Melanocyte of skin (primary cell): ENCODE data around the gene FBXO24. TPM values are rescaled to one million over a fixed set of nuclear protein-coding genes. Genes with fewer than 3 reads are reported as not detected.

ENCODE experiments used
- small RNA-seq, 2 donors: library from RNA; depleted of rRNA; stranded (forward); fragments of <200 nt; gene quantifications; one replicate each; pipeline ENCODE3, GENCODE V24; 2012
- total RNA-seq, 2 donors: library from RNA; depleted of rRNA; stranded (reverse); fragments of >200 nt; gene quantifications; 2 replicates each; pipeline ENCODE4 v1.2.3, GENCODE V29; 2012

Gene FBXO24, protein sequence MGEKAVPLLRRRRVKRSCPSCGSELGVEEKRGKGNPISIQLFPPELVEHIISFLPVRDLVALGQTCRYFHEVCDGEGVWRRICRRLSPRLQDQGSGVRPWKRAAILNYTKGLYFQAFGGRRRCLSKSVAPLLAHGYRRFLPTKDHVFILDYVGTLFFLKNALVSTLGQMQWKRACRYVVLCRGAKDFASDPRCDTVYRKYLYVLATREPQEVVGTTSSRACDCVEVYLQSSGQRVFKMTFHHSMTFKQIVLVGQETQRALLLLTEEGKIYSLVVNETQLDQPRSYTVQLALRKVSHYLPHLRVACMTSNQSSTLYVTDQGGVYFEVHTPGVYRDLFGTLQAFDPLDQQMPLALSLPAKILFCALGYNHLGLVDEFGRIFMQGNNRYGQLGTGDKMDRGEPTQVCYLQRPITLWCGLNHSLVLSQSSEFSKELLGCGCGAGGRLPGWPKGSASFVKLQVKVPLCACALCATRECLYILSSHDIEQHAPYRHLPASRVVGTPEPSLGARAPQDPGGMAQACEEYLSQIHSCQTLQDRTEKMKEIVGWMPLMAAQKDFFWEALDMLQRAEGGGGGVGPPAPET
- total RNA-seq = under 1 TPM; under 0.01 to 0.69 TPM

DNA sequence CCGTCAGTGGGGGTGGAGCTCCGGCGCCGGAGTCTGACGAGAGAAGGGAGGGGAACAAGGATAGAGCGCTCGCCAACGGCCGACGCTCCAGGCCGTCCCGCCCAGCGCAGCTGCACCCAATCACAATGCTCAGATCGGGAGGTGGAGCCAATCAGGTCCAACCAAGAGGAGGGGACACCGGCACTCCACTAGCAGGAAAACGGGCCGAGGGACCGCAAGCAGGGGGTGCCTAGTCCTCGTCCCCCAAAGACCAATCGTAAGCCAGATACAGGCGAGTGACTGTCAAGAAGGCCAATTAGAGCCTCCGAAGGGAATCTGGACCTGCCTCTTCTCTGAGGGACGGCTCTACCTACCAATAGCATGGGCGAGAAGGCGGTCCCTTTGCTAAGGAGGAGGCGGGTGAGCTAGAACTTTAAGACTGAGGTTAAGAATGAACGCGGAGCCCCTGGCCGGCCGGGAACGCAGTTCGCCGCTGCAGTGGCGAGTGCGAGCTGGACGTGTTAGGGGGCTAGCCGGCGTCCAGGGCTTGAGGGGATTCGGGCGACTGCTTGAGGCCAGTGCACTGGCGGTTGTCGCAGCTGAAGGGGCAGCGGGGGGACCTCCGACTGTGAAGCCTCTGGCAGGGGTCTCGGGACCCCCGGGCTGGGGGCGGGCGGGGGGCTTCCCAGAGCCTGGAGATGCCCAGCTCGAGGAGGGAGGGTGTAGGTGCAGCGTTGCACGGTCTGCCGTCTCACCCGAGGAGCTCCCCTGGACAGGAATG lies at the start of gene FBXO24:
Gene FBXO24 (plus strand): TSS at position 63 of the 760 bp plus-strand sequence. CDS start 298 bp downstream, at position 361.

DNA sequence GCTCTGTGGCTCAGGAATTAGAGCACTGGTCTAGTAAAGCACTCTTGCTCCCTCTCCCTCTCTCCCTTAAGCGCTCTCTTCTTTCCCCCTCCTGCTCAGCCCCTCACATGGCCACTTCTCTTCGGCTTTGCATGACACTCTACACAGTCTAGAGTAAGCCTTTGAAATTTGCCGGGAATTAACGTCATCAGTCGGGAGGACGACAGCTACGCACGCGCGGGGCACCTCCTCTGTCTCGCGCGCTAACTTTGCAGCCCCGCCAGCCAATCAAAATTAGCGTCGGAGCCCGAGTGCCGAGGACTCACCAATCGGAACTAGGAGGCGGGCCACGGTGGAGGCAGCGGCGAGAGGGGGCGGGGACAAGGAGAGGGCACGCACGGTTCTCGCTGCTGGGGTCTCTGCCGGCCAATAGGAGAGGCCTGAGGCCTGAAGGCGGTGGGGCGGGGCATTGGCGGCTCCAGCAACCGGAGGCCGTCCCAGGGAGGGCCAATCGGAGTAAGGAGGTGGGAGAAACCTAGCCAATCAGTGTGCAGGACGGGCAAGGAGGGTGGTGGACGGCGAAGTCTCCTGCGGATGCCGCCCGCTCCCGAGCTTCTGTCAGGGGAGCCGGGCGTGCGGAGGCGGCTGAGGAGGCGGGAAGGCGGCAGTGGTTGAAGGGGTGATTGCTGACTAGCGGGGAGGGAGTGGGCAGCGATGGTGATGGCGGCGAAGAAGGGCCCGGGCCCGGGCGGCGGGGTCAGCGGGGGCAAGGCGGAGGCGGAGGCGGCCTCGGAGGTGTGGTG lies 47.3 kb upstream of the FBXO24 start, which contains the start of gene AGFG2:
Gene AGFG2 (plus strand): TSS at position 550 of the 782 bp plus-strand sequence. CDS start 144 bp downstream, at position 694.

DNA sequence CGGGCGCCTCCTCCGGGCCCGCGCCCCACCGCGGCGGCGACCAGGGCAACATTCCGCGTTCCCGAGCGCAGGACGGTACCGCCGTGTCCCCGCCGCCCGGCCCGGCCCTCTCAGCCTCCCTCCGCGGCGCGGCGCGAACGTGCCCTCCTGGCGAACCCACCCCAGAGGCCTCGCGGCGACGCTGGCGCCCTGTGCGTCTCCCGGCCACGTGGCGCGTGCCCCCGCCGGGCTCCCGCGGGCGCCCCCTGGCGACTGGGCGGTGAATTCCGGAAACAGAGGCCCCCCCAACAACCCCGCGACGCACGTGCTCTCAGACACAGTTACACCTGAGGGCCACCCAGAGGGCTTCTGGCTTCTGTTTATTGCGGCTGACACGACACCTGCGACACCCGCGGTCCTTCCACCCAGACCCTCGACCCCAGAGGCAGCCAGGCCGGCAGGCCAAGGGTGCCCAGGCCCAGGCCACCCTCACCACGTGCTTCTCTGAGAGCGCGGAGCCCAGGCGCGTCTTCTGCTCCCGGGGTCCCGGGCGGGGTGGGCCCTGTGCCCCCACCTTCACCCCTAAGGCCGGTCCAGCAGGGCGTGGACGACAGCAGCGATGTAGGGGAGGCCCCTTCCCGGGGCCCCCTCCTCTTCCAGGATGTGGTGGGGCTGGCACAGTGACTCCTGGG lies 12.3 kb upstream of the FBXO24 start, which contains the start of gene SAP25:
Gene SAP25 (minus strand): TSS at position 210 of the 671 bp plus-strand sequence. CDS start 158 bp downstream, at position 52.

DNA sequence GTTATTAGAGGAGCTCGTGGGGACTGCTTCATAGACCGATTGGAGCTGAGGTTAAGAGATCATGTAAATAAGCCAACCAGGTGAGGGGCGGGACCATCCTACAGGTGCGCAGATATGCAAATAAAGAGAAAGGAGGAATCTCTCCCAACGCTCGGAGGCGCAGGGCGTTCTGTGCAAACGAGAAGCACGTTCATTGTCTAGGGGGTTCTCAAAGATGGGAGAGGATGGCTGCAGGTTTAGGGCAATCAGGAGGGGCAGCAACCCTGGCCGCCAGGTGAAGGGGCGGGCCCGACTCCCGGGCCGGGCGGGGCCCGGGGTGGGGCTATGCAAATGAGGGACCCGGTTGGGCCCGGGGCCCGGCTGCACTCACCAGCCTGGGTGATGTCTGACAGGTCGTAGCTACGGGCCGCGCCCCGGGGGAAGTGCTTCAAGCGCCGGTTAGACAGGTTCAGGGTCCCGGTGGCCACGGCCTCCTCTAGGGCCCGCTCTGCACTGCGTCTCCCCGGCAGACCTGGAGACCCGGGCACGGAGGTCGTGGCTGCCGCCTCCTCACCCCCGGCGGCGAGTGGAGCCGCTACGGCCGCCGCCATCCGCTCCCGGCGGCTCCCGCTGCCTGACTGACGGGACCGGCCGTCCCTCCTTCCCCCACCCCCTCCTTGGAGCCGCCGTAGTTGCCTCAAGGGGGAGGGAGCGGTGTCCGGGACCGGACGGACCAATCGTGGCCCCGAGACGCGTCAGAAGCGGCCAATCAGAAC lies 440 bp upstream of the FBXO24 start, which contains the start of gene LRCH4:
Gene LRCH4 (minus strand): TSS at position 619 of the 755 bp plus-strand sequence. CDS start 29 bp downstream, at position 590.

DNA sequence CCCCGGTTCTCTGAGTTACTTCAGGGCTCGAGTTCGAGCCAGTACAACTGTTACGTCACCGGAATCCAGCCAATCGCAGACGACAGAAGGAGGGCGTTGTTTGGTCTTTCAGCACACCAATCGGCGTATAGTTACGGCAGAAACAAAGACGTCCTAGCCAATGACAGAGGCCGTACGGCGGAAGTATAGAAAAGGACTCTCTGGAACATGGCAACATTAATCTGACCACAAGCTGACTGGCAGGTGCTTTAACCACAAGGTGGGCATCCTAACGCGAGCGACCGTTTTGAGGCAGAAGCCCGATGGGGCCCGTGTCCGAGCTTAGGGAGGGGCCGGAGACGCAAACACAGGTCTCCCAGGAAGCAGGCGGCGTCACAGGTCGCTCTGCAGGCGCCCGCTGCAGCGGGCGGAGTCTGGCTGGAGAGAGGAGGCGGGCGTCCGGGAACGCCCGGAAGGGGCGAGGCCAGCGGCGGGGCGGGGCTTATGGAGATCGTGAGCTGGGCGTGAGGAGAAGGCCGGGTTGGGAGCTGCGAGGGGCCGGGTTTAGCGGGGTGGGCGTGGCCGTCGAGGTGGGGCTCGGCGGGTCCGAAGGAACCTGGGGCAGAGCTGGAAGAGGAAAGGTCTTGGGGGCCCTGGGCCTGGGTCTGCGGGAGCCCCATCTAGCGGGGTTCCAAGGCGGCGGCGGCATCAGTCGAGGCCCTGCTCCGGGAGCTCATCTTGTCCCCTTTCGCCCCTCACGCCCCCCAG lies 26.0 kb downstream of the FBXO24 start, which contains the start of gene MOSPD3:
Gene MOSPD3 (plus strand): TSS at position 558 of the 747 bp plus-strand sequence. CDS start 252 bp downstream, outside the sequence.

DNA sequence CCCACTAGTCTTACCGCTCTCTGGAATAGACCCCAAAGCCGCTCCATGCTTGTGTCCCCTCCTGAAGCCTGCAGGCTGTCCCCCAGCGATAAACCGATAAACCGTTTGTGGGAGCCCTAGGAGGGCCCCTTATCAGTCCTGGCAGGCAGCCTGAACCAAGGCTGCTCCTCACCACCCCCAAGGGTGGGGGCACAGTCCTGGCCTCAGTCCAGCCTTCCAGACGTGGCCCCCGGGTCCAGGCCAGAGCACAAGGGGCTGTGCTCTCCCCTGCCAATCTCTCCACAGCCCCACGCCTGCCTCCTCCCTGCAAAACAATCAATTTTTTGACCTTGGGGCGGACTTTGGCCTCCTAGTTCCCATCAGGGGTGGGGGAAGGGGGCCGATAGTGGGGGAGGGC lies 55.3 kb downstream of the FBXO24 start, which contains the start of gene TFR2:
Gene TFR2 (minus strand): TSS at position 90 of the 397 bp plus-strand sequence. CDS start 43 bp downstream, at position 47.

Small RNAs within 50 kb of the gene (small RNA-seq; reads per million reads assigned to genes)
- 0 reads per million in 2 donors for gene SAP25

Other genes starting within 250 kb of the FBXO24 start
- gene PILRB, start 228.2 kb upstream of the FBXO24 start, total RNA-seq = 10 to 100 TPM; 12.7 to 21.0 TPM
- not detected for gene PILRA, start 212.8 kb upstream of the FBXO24 start, total RNA-seq
- 1 to 10 TPM in 1 of 2 donors, under 1 TPM in 1; 0.33 to 3.1 TPM for gene ZCWPW1, start 157.6 kb upstream of the FBXO24 start, total RNA-seq
- gene MEPCE, start 156.5 kb upstream of the FBXO24 start, total RNA-seq = 10 to 100 TPM; 24.3 to 28.6 TPM
- gene PPP1R35, start 149.8 kb upstream of the FBXO24 start, total RNA-seq = 10 to 100 TPM; 15.8 to 22.6 TPM
- gene SPACDR, start 122.1 kb upstream of the FBXO24 start, total RNA-seq = under 1 TPM in 1 of 2 donors, not detected in 1; 0.33 TPM
- 10 to 100 TPM; 38.0 to 46.1 TPM for gene TSC22D4, start 107.1 kb upstream of the FBXO24 start, total RNA-seq
- under 1 TPM; under 0.01 to 0.33 TPM for gene NYAP1, start 102.4 kb upstream of the FBXO24 start, total RNA-seq
- 10 to 100 TPM; 14.1 to 16.0 TPM for gene AGFG2, start 47.1 kb upstream of the FBXO24 start, total RNA-seq
- gene SAP25, start 12.4 kb upstream of the FBXO24 start, total RNA-seq = not detected
- gene LRCH4, start 199 bp upstream of the FBXO24 start, total RNA-seq = 10 to 100 TPM; 25.0 to 40.6 TPM
- 1 to 10 TPM in 1 of 2 donors, under 1 TPM in 1; 0.33 to 2.4 TPM for gene PCOLCE, start 16.0 kb downstream of the FBXO24 start, total RNA-seq
- 1 to 10 TPM; 4.7 to 7.2 TPM for gene MOSPD3, start 26.2 kb downstream of the FBXO24 start, total RNA-seq
- under 1 TPM; 0.34 to 1.00 TPM for gene TFR2, start 55.2 kb downstream of the FBXO24 start, total RNA-seq
- not detected for gene ACTL6B, start 70.1 kb downstream of the FBXO24 start, total RNA-seq
- 100 to 1,000 TPM in 1 of 2 donors, 10 to 100 TPM in 1; 69.2 to 105 TPM for gene GNB2, start 87.4 kb downstream of the FBXO24 start, total RNA-seq
- gene GIGYF1, start 107.9 kb downstream of the FBXO24 start, total RNA-seq = 10 to 100 TPM; 14.3 to 17.9 TPM
- 10 to 100 TPM; 35.4 to 73.9 TPM for gene POP7, start 119.8 kb downstream of the FBXO24 start, total RNA-seq
- gene EPO, start 134.1 kb downstream of the FBXO24 start, total RNA-seq = not detected
- not detected for gene ZAN, start 147.3 kb downstream of the FBXO24 start, total RNA-seq
- 10 to 100 TPM; 21.0 to 49.0 TPM for gene EPHB4, start 241.2 kb downstream of the FBXO24 start, total RNA-seq